Measurements from ENCODE around the gene DICER1.

- TF ChIP-seq NR3C1 (CRISPR knock-in tag; IDR thresholded peaks at IDR 0.05) (no peak), ZC3H4 (CRISPR knock-in tag; IDR thresholded peaks at IDR 0.05; ENCODE audit: borderline replicate concordance) (no peak), EP400 (IDR thresholded peaks at IDR 0.05) (no peak), YY1 (IDR thresholded peaks at IDR 0.05; ENCODE audit: borderline replicate concordance in 1 of 3, control insufficient read depth in 1 of 3, extremely low read depth in 1 of 3, insufficient read depth in 3 of 3, insufficient read length in 1 of 3, insufficient replicate concordance in 2 of 3, low read depth in 1 of 3, low read length in 2 of 3) (no peak), CTCF (IDR thresholded peaks at IDR 0.05 in 2 of 3, conservative IDR thresholded peaks at IDR 0.05 in 1 of 3; ENCODE audit: insufficient read depth in 2 of 3, low read depth in 1 of 3, low read length in 3 of 3) (no peak), ARID4B (CRISPR knock-in tag; IDR thresholded peaks at IDR 0.05) (no peak), MEF2A (IDR thresholded peaks at IDR 0.05; ENCODE audit: control insufficient read depth, low read depth, low read length) (no peak), NR1H2 (CRISPR knock-in tag; IDR thresholded peaks at IDR 0.05) (no peak), BRF2 (IDR thresholded peaks at IDR 0.05; ENCODE audit: borderline replicate concordance, insufficient read depth, insufficient read length) (no peak), PRPF4 (IDR thresholded peaks at IDR 0.05; ENCODE audit: insufficient read depth, low read depth, low read length, poor library complexity, severe bottlenecking) (no peak)
These were observed 107.4 kb downstream of the DICER1 start for GRCh38 chr14:95049952-95050351.

All from K562 (cell line).